Right forelimb (tissue), 1 donor: Measurements from ENCODE around the gene ADAMTS12.
"Not testable (repeated sequence)": the region's sequence is repeated elsewhere in the genome, so short reads cannot be mapped to it uniquely, and the experiment has no call there.

Experiments used
- DNase-seq: peaks from one replicate; pipeline ENCODE4 v3.0.0-alpha.2; 2018

The ADAMTS12 gene

DNA sequence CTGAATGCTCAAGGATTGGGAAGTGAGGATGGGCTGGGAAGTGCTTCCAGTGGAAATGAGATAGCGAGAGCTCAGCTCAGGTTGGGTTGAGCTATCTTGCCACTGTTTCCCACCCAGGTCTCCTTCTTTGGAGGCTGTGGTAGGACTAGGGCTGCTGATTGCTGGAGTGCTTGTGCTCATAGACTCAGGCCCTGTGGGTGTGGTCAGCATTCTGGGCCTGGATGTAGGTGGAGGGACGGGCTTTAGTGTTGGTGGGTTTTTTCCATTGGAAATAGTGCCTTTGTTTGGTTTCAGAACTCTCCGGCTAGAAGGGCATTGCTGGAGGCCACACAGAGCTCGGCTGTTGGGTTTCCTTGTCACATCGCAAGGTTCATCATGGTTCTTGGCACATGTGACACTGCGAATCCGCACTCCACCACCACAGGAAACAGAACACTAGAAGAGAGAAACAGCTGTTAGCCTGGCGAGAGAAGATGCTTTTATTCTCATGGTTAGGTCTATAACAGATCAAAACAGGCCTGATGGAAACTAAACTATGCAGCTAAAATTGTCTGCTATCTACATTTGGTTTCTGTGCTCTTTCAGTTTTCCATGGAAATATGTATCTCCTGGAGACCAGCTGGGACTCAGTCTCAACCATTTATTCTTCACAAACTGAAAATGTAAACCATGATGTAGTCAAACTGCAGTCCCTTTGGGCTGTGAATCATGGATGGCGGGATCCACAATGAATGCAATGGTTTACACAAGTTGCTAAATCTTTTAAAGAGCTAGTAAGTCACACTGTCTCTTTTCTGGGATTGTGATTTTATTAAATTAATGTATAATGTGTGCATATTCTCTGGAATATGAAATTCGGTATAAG is 314.8 kb downstream of the ADAMTS12 start:
- DNase-seq, result no peak

DNA sequence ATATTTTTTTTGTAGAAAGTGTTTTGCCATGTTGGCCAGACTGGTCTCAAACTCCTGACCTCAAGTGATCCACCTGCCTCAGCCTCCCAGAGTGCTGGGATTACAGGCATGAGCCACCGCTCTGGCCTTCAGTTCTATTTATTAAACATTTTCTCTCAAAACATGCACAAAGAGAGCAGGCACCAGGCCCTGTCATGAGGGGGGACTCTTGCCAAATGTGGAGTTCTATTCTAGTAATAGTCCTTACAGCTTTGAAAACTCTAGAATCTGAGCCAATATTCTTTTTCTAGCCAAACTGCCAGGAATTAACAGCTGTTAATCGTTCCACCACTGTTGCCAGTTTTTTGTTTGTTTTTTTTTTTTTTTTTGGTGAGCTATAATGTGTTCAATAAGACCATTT is 326.5 kb downstream of the ADAMTS12 start:
- DNase-seq, result no peak

DNA sequence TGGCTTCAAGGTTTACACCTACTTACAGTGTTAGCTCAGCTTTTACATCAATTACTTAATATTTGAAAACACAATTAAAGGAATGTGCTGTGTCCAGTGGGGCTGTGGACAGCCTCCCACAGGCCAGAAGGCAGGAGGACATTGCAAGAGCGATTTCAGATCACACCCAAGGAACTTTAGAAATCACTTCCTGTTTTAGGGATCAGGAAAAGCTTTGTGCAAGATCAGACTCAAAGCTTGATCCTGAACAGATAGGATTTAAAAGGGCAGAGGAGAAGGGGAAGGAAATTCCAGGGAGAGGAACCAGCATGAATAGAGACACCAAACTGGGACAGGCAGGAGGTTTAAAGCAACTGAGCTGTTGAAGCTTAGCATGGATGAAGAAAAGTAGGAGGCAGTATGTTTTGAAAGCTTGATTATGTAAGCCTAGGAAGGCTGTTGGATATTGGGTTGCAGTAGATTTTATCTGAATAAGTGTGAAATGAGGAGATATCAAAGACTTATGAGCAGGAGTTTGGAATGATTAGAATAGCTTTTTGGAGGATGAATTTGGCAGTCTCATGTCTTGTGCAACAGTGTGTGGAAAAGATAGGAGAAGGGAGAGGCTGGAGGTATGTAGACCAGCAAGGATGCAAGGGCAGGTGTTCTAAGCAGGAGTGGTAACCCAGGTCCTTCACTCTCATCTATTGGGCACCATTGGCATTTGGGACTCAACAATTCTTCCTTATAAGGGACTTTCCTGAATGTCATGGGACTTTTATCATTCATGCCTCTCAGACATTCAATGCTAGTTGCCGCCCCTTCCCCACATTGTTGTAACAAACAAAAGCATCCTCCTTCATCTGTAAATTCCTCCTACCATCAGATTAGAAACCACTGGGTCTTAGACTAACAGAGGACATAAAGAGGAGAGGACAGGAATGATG is 327.5 kb downstream of the ADAMTS12 start:
- no peak for DNase-seq

DNA sequence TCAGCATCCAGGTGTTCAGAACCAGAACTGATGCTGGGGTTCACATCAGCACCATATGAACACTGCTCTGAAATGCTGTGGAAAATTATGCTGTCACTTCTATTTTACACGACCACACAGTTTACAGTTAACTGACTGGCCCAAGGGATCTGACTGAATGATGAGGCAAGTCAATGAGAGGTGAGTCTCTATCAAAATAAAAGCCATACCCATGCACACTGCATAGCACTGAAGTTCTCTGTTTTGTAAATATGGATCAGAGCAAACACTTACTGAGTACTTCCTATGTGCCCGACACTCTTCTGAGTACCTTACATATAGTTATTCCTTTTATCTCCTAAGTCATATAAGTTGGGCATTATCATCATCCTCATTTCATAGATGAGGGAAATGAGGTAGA is 328.3 kb downstream of the ADAMTS12 start:
- no peak for DNase-seq

DNA sequence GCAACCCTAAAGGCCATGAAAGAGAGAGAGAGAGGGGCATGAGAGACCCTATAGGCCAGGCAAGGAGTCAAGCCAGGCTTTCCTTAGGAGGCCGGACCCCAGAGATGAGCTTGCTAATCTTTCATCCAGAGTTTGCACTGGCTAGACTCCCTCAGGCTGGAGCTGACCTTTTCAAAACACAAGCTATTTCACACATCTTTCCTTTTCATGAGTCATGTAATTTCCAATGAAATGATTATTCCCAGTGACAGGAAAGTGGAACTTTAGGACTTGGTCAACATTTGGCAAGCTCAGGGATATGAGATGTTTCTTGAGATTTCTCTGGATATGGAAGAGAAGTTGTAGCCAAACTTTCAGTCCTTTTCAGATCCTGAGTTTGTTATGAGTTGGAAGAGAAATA is 333.3 kb downstream of the ADAMTS12 start:
- no peak for DNase-seq

DNA sequence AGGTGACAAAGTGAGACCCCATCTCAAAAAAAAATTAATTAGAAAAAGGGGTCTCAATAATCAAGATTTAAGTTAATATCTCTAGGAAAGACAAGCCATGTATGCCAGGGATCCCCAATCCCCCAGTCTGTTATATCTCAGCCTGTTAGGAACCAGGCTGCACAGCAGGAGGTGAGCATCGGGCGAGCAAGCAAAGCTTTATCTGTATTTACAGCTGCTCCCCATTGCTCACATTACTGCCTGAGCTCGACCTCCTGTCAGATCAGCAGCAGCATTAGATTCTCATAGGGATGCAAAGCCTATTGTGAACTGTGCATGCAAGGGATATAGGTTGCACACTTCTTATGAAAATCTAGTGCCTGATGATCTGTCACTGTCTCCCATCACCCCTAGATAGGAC is 334.2 kb downstream of the ADAMTS12 start:
- no peak for DNase-seq

DNA sequence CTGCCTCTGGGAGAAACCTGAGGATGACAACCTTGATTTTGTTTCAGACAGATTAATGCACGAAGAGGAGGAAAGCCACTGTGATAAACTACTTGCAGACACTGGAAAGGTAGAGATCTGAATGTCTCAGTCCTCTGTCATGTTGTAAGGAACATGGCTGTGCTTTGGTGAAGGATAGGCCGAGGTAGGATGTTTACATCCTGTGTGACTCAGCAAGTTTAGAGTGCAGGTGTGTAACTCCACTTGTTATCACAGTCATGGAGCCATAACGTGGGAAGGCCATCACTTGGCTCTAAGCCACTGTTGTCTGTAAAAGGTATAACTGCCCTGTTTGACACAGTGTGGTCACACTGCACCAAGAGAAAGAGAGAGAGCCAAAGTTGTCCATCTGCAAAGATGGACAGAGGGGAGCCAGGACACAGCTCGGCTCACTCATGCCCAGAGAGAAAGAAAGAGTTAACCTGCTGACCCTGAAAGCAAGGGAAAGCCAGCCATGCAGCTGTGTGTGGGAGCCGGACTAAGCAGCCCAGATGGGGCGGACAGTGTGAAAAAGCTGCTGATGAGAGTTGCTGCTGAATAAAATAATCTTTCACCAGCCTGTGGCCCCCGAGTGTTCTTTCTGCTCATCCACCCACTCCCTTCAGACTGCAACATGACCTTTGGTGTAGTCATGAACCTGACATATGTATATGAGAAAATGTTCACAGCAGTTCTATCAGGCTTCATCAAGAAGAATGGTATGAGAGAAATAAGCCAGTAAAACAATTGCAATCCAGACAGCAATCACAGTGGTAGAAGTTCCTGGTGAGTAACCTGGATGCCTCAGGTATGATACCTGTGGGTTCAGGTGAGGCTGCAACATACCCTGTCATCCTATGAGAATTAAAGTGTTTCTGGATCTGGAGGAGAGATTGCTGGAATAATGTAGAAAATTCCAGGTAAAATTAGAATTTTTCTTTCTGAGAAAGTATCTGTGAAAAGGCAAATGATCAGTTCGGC is 335.2 kb downstream of the ADAMTS12 start:
- no peak for DNase-seq

DNA sequence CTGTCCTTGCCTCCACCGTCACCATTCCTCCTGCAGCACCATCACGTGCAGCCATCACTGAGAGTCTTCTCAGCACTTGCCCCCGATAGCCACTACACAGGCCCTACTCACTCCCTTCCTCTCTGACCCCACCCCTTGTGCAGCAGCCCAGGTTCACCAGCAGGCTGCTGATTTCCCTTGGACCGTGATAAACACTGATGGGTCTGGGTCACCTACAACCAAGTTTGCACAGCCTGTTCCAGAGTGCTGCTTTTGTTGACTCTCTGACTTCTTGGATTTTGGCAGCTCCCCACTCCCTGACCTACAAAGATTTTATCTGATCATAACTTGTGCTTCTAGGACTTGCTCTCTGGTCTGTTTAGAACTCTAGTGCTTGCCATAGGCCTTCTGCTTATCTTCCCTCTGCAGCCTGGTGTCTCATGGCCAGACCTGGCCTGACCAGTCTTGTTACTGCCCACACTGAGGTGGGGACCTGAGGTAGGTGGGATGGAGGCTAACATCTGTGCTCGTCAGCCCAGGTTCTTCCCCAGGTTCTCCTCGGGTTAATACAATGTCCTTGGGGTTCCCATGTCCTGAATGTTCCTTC is 341.7 kb downstream of the ADAMTS12 start:
- DNase-seq, result no peak

DNA sequence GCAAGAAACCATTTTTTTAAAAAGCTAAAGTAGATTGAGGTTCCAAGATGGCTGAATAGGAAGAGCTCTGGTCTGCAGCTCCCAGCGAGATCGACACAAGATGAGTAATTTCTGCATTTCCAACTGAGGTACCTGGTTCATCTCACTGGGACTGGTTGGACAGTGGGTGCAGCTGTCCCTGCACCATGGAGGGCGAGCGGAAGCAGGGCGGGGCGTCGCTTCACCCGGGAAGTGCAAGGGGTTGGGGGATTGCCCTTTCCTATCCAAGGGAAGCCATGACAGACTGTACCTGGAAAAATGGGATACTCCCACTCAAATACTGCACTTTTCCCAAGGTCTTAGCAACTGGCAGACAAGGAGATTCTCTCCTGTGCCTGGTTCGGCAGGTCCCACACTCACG is 352.0 kb downstream of the ADAMTS12 start:
- not testable (repeated sequence) for DNase-seq

DNA sequence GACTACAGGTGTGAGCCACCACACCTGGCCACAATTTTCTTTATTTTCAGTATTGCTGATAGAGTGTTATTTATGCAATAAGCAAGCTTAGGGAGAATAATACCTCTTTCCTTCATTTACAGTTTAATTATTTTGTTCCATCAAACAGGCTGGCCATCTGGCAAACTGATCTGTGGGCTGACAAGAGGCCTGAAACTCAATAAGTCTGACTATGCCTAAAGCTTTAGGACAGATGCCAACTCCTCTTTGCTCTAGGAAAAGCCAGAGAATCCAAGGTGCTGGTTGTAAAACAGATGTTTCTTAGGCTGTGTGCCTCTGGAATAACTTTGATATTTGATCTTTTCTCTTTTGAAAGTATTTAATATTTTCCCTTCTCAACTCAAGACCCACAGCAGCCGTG is 352.6 kb downstream of the ADAMTS12 start:
- no peak for DNase-seq

DNA sequence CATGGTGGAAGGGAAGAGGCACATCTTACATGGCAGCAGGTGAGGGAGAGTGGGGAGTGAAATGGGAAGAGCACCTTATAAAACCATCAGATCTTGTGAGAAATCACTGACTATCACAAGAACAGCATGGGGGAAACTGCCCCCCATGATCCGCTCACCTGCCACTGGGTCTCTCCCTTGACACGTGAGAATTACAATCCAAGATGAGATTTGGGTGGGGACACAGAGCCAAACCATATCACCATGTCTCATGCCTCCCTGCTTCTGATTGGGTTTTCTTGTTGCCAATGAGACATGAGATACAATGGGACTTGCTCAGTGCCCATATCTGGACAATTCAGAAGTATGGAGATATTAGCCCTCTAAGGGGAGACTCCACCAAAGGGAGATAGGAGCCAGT is 353.6 kb downstream of the ADAMTS12 start:
- no peak for DNase-seq

DNA sequence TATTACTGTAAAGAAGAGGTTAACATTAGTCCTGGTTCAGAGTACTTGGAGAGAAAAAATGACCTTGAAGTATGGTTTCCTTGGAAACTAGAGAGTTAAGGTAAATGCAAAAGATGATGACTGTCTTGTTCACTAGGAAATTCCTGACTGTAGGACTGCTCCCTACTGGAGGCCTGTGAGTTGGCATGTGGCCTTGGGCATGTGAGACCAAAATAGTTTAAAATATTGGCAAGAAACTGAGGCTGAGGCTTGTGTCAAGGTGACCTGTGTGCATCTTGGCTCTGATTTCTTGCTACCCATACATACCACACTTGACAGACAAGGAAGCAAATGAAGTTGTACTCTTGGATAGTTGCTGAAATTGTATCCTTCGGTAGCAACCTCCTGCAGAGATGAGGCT is 354.6 kb downstream of the ADAMTS12 start:
- DNase-seq, result no peak

DNA sequence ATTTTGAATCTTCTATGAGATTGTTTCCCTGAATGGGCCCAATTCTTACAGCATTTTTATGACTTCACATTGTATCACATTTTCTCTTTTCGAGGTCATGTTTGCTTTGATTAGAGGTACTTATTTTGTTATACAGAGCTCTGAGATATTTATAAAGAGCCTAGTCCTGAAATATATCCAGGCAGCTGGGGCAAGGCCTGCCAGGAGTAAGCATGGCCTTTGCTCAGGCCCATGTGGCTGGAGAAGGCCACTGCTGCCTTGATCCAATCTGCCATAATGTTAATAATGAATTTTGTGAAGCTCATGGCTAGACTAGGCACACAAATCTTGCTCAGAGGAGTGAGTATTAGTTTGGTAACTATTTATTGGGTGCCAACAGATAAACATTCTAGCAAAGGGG is 355.0 kb downstream of the ADAMTS12 start:
- DNase-seq, result no peak

DNA sequence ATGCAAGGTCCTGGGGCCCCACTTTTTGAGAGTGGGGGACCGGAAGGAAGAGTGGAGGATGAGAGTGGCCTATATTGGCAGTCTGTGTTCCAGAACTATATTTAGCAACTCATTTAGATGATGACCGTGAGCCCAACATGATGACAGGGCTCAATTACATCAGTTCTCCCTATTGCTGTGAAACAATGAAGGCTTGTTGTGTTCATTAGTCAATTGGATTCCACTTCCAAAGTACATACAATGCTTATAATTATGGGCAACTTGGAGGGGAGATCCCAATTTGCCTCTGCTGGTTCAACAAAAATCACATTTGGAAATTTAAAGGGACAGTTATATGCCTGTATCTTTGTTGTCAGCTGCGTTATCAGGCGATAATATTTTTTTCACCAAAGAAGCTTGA is 360.0 kb downstream of the ADAMTS12 start:
- no peak for DNase-seq

DNA sequence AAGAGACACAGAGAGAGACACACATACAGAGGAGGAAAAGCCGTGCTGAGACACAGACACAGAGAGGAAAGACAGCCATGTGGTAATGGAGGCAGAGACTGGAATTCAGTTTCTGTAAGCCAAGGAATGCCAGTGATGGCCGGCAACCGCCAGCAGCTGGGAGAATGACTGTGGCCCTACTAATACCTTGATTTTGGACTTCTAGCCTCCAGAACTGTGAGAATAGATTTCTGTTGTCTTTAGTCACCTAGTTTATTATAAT is 360.8 kb downstream of the ADAMTS12 start:
- no peak for DNase-seq

DNA sequence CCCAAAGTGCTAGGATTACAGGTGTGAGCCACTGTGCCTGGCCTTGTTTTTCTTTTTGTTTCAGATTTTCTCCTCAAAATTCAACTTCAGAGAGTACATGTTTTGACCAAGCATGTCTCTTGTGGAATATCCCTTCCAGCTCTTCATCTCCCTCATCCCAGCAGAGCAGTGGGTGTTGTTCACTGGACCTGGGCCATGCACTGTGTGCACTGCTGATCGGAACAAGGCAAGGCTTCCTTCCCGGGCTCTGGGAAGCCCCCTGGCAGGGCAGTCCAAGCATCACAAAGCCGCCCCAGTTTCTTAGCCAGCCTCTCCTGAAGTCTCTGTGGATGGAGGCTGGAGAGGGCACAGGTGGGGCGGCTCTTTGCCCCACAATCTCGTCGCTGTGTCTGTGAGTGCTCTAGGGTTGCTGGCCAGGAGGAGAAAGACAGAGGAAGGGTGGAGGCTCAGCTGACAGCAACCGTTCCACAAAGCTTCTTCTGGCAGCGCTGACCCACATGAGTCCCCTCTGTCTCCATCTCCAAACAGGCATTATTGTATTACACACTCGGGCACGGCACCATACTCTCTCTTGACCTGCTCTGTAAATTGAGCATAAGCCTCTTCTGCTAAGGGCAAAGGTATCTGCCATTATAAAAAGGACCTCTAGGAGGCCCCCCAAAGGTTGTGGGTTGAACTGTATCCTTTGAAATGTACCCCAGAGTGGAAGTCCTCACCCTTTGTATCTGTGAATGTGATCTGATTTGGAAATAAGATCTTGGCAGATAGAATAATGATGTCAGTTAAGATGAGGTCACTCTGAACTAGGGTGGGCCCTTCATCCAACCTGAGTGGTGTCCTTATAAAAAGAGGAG is 361.4 kb downstream of the ADAMTS12 start:
- DNase-seq, result no peak

DNA sequence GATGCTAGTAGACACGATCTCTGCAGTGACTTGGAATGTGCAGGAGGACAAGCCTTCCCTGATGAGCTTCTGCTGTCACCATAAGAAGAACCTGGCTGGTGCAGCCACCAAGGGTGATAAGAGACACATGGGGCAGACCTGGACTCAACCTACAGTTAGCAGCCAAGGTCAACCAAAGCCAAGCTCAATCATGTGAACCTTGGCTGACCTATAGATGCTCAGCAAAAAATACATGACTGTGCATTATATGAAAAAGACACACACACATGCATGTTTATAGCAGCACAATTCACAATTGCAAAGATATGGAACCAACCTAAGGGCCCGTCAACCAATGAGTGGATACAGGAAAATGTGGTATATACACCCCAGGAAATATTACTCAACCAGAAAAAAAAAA is 364.1 kb downstream of the ADAMTS12 start:
- no peak for DNase-seq

DNA sequence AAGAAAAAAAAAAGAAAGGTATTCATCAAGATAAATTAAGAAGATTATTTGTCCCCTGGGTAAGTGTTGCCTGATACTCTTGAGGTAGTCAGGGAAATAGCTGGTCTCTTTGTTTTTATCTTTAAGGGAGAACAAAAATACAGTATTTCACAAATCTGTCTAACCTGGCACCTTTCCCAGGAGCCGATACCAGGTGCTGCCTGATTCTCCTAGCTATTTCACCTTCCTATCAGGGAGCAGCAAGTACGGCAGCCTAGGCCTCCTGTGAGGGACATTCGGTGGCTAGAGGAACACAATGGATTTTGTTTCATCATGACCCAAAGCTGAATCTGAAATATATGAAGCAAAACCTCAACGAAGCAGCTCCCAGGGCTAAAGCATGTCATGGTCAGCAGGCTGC is 365.0 kb downstream of the ADAMTS12 start:
- no peak for DNase-seq

DNA sequence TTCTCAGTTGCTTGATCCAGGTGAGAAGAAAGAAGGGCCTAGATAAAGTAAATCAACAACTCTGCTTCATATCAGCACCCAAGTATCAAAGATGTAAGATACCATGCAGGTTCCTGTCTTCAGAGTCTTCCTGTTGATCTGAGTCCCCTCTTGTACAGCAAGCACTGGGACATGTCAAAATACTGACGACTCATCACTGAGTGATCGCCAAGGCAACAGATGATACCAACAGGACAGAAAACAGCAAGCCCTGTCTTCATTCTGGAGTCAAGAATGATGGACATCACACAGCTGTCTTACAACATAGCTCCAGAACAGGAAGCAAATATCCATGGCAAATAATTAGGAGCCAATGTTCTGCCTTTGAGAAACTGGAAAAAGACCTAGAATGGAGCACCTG is 367.3 kb downstream of the ADAMTS12 start:
- no peak for DNase-seq

DNA sequence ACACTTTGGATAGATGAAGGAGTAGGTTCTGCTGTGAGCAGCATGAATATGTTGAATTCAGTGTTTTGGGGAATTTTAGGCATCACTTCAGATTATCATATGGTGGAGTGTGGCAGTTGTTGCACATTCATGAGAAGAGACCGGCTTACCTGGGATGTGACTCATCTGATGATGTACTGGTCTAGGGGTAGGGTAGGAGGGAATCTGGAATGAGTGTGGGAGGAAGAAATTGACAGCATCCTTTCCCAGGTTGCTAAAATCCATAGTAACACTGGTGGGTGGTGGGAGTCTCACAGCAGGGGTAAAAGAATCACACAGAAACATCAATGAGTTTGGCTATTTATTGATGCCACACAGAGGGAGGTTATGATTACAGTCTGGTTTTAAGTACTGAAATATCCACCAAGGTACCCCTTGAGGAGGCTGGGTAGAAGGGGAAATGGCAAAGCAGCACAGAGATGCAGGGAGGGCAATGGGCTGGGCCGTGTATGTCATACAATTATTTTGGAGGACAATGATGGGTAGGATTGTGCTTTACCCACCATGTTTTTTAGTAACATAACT is 368.5 kb downstream of the ADAMTS12 start:
- no peak for DNase-seq

DNA sequence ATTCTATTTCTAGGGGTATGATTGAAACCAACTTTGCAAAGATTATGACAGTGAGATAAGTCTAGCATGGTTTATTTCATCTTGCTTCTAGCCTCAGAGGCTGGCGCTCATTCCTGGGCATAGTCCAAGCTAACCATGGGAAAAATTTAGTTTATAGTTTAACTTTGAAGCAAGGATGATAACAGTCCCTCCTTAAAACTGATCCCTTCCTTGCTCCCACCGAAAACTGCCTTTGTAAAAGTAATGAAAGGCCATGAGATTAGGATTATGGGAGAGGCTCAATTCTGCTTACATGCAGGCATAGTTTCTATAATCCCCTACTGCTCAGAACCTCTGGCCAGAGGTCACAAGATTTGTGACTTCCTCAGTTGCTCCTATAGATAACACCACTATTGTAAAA is 375.4 kb downstream of the ADAMTS12 start:
- DNase-seq, result no peak
